IMR-90 (cell line): ENCODE measurements around the gene PTN.

Experiments
- CTCF ChIP-seq: conservative IDR thresholded peaks from 2 replicates; pipeline ENCODE4 v1.5.1; 2012; ENCODE audit warnings: mild to moderate bottlenecking, low read depth, low read length, improper control_type of control experiment
- MAFK ChIP-seq: IDR thresholded peaks from 2 replicates; pipeline ENCODE4 v1.6.1; 2012; ENCODE audit warnings: low read depth, low read length, improper control_type of control experiment
- RCOR1 ChIP-seq: IDR thresholded peaks from 2 replicates; pipeline ENCODE4 v1.6.1; 2012; ENCODE audit warnings: mild to moderate bottlenecking, low read length, improper control_type of control experiment; ENCODE audit not compliant: insufficient replicate concordance

GRCh38 chr7:137337902-137338301 lies 5.6 kb downstream of the PTN start:
- TF ChIP-seq CTCF (0 out of 2 replicates have a peak, but pooled peaks have one; percentile 19), RCOR1 (no peak), MAFK (no peak)
